Breast epithelium (tissue), 4 donors: ENCODE results near the gene CRYGN. TPM values are rescaled to one million over a fixed set of nuclear protein-coding genes. Genes with fewer than 3 reads are reported as not detected.

ENCODE experiments used
- DNase-seq, 2 donors: peaks; one replicate each; pipeline ENCODE4 v3.0.0-alpha.2; 2019; ENCODE audit warnings: low spot score in 2 of 2
- H3K27ac ChIP-seq, 2 donors: fragments of 200-600 bp; sonication (generic) in 1 of 2; one replicate each; pipeline ENCODE4 v1.5.1; 2016 to 2019; ENCODE audit warnings: mild to moderate bottlenecking in 1 of 2
- H3K27me3 ChIP-seq, 2 donors: fragments of 200-600 bp; sonication (generic) in 1 of 2; one replicate each; pipeline versions ENCODE4 v1.5.1 to v1.6.0; 2017 to 2019; ENCODE audit warnings: control low read depth in 1 of 2, mild to moderate bottlenecking in 1 of 2
- H3K36me3 ChIP-seq: fragments of 200-600 bp; one replicate; pipeline ENCODE4 v1.5.1; 2019
- H3K4me1 ChIP-seq, 2 donors: fragments of 200-600 bp; sonication (generic); one replicate each; pipeline ENCODE4 v1.5.1; 2016 to 2019; ENCODE audit warnings: control low read depth in 1 of 2
- H3K4me3 ChIP-seq, 3 donors: fragments of 200-600 bp; sonication (generic); 1 replicate in 2 of 3; 2 replicates in 1 of 3; pipeline ENCODE4 v1.5.1; 2016 to 2019; ENCODE audit warnings: mild to moderate bottlenecking in 3 of 3, moderate library complexity in 2 of 3
- H3K9me3 ChIP-seq, 2 donors: fragments of 200-600 bp; sonication (generic) in 1 of 2; one replicate each; pipeline ENCODE4 v1.5.1; 2016 to 2019; ENCODE audit warnings: control low read depth in 1 of 2
- POLR2A ChIP-seq: fragments of 450-650 bp; IDR thresholded peaks from one replicate; pipeline ENCODE4 v1.6.1; 2016; ENCODE audit warnings: antibody characterized with exemption, mild to moderate bottlenecking, moderate library complexity
- POLR2AphosphoS5 ChIP-seq, 3 donors: sonication (generic); formaldehyde crosslinking; IDR thresholded peaks; one replicate each; pipeline ENCODE4 v1.6.1; 2017; ENCODE audit warnings: antibody characterized with exemption in 3 of 3
- intact Hi-C: fragments of 100-400 bp; cut with DNase I; formaldehyde crosslinking; loops from one replicate; pipeline ENCODE4 v1.15.1; 2023; ENCODE audit warnings: low total_unique reads
- total RNA-seq, 3 donors: library from RNA; depleted of rRNA; stranded (reverse); fragments of >200 nt; gene quantifications; one replicate each; pipeline ENCODE4 v1.1.0, GENCODE V29; 2016
- TF ChIP-seq, protein P1 (sequence below), 3 donors: fragments of 450-650 bp; IDR thresholded peaks; one replicate each; pipeline ENCODE4 v1.5.1; 2016 to 2017; ENCODE audit warnings: antibody characterized with exemption in 3 of 3, mild to moderate bottlenecking in 3 of 3, moderate library complexity in 3 of 3

CRYGN gene
- total RNA-seq, 3 donors from 2014 or later: 0.98 to 1.3 TPM; not detected in 1

DNA sequence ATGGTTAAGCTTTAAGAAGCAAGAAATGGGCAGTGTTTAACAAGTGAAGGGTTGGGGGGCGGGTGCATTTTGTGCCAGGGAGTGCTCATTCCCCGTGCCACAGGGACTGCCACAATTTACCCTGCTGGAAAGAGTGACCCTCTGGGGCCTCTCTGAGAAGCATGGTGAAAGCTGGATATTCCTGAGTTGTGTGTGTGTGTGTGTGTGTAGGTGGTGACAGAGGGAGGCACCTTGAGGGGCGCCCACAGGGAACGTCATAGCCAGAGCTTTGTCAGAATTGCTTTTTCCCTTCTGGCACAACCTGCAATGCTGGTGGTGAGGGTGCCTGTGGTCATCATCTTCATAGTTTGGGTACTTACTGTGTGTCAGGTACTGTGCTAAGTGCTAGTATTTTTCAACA, 27.6 kb downstream of the CRYGN start:
- DNase-seq: no peak
- Histone ChIP-seq H3K4me1 (peaks cover 4% of the 10 kb centered on the region in 2 donors), H3K27ac (no peak overlapping the region), H3K27me3 (peaks cover 0 to 17% of the 10 kb centered on the region in 2 donors), H3K36me3 (no peaks in the 10 kb centered on the region), H3K4me3 (no peak overlapping the region), H3K9me3 (no peaks in the 10 kb centered on the region)
- TF ChIP-seq POLR2A (no peak), POLR2AphosphoS5 (IDR thresholded peaks at IDR 0.05) (no peak)
- TF ChIP-seq, protein P1, sequence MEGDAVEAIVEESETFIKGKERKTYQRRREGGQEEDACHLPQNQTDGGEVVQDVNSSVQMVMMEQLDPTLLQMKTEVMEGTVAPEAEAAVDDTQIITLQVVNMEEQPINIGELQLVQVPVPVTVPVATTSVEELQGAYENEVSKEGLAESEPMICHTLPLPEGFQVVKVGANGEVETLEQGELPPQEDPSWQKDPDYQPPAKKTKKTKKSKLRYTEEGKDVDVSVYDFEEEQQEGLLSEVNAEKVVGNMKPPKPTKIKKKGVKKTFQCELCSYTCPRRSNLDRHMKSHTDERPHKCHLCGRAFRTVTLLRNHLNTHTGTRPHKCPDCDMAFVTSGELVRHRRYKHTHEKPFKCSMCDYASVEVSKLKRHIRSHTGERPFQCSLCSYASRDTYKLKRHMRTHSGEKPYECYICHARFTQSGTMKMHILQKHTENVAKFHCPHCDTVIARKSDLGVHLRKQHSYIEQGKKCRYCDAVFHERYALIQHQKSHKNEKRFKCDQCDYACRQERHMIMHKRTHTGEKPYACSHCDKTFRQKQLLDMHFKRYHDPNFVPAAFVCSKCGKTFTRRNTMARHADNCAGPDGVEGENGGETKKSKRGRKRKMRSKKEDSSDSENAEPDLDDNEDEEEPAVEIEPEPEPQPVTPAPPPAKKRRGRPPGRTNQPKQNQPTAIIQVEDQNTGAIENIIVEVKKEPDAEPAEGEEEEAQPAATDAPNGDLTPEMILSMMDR (IDR thresholded peaks at IDR 0.05): no peak
- intact Hi-C loops: no loop called here

DNA sequence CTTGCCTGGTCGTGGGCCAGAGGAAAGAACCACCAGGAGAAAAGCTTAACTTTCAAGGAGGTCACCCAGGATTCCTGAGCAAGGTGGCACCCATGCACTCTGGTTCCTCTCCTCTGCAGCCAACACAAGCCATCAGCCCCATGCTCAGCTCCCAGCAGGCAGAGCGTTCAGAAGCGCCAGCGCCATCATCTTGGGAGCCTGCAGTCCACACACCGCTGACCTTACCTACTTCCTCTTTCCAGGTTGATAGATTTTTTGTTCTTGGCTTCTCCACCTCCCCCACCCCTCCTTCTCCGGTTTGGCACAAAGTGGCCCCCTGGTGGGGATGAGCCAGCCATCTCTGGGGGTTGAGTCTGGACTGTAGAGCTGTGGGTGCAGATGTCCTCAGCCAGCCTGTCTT, 28.4 kb downstream of the CRYGN start:
- peaks cover 4% of the 10 kb centered on the region in 2 donors for H3K4me1 ChIP-seq
- H3K4me3 ChIP-seq: no peak overlapping the region
- H3K27me3 ChIP-seq: peaks cover 0 to 17% of the 10 kb centered on the region in 2 donors
- peak overlapping the region in 1 of 2 donors; percentile 91 for H3K27ac ChIP-seq
- intact Hi-C loops: no loop called here
- no peak for DNase-seq
- no peaks in the 10 kb centered on the region for H3K36me3 ChIP-seq
- no peaks in the 10 kb centered on the region for H3K9me3 ChIP-seq
- TF ChIP-seq POLR2AphosphoS5 (IDR thresholded peaks at IDR 0.05) (no peak), POLR2A (no peak)
- TF ChIP-seq, protein P1 (IDR thresholded peaks at IDR 0.05): no peak

DNA sequence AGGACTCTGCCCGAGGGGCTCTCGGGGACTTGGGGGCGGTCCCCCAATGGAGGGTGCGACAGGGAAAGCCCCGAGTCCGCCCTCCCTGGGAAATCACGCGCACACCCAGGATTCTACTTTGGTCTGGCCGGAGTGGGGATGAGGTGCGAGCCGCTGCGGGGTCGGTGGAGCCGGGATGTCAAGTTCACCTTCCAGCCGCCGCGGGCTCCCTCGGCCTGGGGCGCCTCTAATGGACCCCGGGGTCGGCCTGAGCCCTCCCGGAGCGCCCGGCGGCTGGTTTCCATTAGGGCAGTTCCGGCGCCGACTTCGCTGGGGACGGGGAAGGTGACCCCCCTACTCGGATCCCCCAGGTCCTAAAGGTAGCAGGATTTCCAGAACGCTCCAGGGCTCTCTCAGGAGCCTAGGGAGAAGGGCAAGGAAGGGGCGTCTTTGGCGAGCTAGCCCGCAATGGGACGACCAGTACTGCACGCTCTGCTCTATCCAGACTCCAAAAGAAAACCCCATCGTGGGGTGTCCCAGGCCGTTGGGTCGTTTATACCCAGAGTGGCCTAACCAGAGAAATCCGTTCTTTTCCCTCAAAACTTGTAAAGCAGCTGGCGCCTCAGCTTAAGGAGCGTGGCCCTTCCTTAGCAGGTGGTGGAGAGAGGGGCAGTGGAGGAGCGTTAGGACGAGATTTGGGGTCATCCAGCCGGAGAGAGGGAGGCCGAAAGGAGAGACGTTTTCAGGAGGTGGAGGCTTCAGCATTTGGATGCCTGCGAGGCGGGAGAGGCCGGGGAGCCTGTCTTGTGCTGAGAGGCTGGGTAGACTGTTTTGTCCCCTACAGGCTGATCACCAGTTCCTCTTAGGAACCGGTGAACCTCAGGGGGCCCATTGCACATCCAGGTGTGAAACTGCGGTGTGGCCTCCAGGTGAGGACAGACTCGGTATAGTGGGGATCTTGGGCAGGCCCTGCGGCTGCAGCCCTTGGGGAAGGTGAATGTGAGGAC, 29.2 kb downstream of the CRYGN start:
- TF ChIP-seq POLR2AphosphoS5 (IDR thresholded peaks at IDR 0.05) (peak in 1 of 3 donors; percentile 21), POLR2A (peak; percentile 14)
- TF ChIP-seq, protein P1 (IDR thresholded peaks at IDR 0.05): no peak
- intact Hi-C loops: no loop called here
- no peaks in the 10 kb centered on the region for H3K9me3 ChIP-seq
- no peak for DNase-seq
- H3K4me3 ChIP-seq: peak overlapping the region; percentile 59 to 95 (median 77)
- H3K4me1 ChIP-seq: peaks cover 4% of the 10 kb centered on the region in 2 donors
- peak overlapping the region; percentile 91 to 92 for H3K27ac ChIP-seq
- peaks cover 0 to 17% of the 10 kb centered on the region in 2 donors for H3K27me3 ChIP-seq
- H3K36me3 ChIP-seq: no peaks in the 10 kb centered on the region

DNA sequence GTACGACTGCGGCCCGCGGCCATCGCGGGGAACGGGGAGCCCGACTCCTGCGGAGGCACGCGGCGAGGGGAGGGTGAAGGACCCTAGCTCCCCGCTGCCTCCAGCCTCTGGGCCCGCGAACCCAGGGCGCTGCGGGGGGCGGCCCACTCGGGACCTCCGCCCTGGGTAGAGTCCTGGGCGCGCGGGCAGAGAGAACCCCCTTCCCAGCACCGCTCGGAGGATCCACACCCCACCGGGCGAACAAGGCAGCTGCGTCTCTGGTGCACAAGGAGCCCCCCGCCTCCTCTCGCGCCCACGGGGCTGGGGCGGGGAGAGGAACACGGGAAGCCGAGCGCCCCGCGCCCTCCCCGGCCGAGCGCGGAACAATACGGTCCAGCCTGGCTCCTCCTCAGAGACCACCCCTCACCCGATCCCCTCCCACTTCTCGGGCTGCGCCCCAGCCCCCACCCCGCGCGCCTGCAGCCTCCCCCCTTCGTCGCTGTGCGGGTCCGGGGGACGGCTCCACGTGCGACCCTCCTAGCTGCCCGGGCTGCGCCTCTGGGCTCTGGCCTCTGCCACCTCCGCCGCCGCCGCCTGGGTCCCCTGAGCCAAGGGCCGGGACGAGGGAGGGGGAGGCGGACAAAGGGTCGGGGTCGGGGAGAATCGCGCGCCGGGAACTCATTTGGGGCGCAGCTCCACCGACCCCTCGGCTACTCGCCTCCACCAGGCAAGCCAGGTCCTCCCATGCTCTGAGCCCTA, 30.1 kb downstream of the CRYGN start, which contains the start of gene WDR86:
Gene WDR86, minus strand, starts transcription at position 372 of the 738 bp plus-strand sequence. CDS start 449 bp downstream, outside the sequence.
- intact Hi-C loops: no loop called here
- Histone ChIP-seq H3K4me1 (peaks cover 4 to 7% of the 10 kb centered on the region in 2 donors), H3K4me3 (peak within 1 kb of the TSS; percentile 59 to 95 (median 77)), H3K27ac (peak within 1 kb of the TSS; percentile 91 to 92), H3K27me3 (peaks cover 0 to 17% of the 10 kb centered on the region in 2 donors), H3K9me3 (no peaks in the 10 kb centered on the region), H3K36me3 (no peaks in the 10 kb centered on the region)
- no peak for DNase-seq
- TF ChIP-seq POLR2AphosphoS5 (IDR thresholded peaks at IDR 0.05) (no peak), POLR2A (no peak)
- TF ChIP-seq, protein P1 (IDR thresholded peaks at IDR 0.05): no peak
